Astrocyte (in vitro differentiated cells and primary cell): ENCODE measurements around the gene IKBKE. TPM values are rescaled to one million over a fixed set of nuclear protein-coding genes. Genes with fewer than 3 reads are reported as not detected.

Experiments
- DNase-seq: peaks from one replicate; pipeline ENCODE4 v3.0.0-alpha.2; 2010; ENCODE audit warnings: low read depth
- FAIRE-seq: peaks from 2 replicates; lab custom pipeline; 2011; peaks lifted over from hg19 to GRCh38; lab: Jason Lieb, UNC
- H2AFZ ChIP-seq: 2 replicates; pipeline ENCODE4 v1.6.0; 2012; ENCODE audit warnings: low read depth, low read length, inconsistent platforms
- H3K27ac ChIP-seq: 2 replicates; pipeline ENCODE4 v1.5.1; 2011; ENCODE audit warnings: low read depth, low read length, inconsistent platforms
- H3K27me3 ChIP-seq: 2 replicates; pipeline ENCODE4 v1.6.0; 2011; ENCODE audit warnings: low read length, inconsistent platforms; ENCODE audit not compliant: insufficient read depth
- H3K36me3 ChIP-seq: 2 replicates; pipeline ENCODE4 v1.5.1; 2011; ENCODE audit warnings: low read length, inconsistent platforms; ENCODE audit not compliant: insufficient read depth
- H3K4me1 ChIP-seq: 2 replicates; pipeline ENCODE4 v1.5.1; 2011; ENCODE audit warnings: low read length, inconsistent platforms; ENCODE audit not compliant: insufficient read depth
- H3K4me2 ChIP-seq: 2 replicates; pipeline ENCODE4 v1.6.0; 2012; ENCODE audit warnings: low read length, inconsistent platforms
- H3K4me3 ChIP-seq: 2 replicates; pipeline ENCODE4 v1.5.1; 2011; ENCODE audit warnings: low read depth, mild to moderate bottlenecking, low read length, inconsistent platforms; ENCODE audit not compliant: insufficient read depth
- H3K79me2 ChIP-seq: 2 replicates; pipeline ENCODE4 v1.6.0; 2012; ENCODE audit warnings: mild to moderate bottlenecking, low read length, inconsistent platforms; ENCODE audit not compliant: insufficient read depth
- H3K9ac ChIP-seq: 2 replicates; pipeline ENCODE4 v1.6.0; 2012; ENCODE audit warnings: mild to moderate bottlenecking, low read length, inconsistent platforms
- H3K9me3 ChIP-seq: 2 replicates; pipeline ENCODE4 v1.5.1; 2012; ENCODE audit warnings: low read depth, mild to moderate bottlenecking, low read length, inconsistent platforms; ENCODE audit not compliant: insufficient read depth
- H4K20me1 ChIP-seq: 2 replicates; pipeline ENCODE4 v1.6.0; 2012; ENCODE audit warnings: low read length, inconsistent platforms; ENCODE audit not compliant: insufficient read depth
- H3K27ac Mint-ChIP-seq: one replicate; pipeline ENCODE4 v1.8.0; 2021; ENCODE audit warnings: mild to moderate bottlenecking, mixed read lengths; ENCODE audit not compliant: unreplicated experiment
- H3K27me3 Mint-ChIP-seq: one replicate; pipeline ENCODE4 v1.8.0; 2021; ENCODE audit warnings: low read depth, mixed read lengths; ENCODE audit not compliant: unreplicated experiment
- H3K36me3 Mint-ChIP-seq: one replicate; pipeline ENCODE4 v1.8.0; 2021; ENCODE audit warnings: low read depth, mixed read lengths; ENCODE audit not compliant: unreplicated experiment
- H3K4me1 Mint-ChIP-seq: one replicate; pipeline ENCODE4 v1.8.0; 2021; ENCODE audit warnings: low read depth, mixed read lengths; ENCODE audit not compliant: unreplicated experiment
- H3K4me3 Mint-ChIP-seq: one replicate; pipeline ENCODE4 v1.8.0; 2021; ENCODE audit warnings: mild to moderate bottlenecking, moderate library complexity, mixed read lengths; ENCODE audit not compliant: unreplicated experiment
- H3K9me3 Mint-ChIP-seq: one replicate; pipeline ENCODE4 v1.8.0; 2021; ENCODE audit warnings: mild to moderate bottlenecking, mixed read lengths; ENCODE audit not compliant: unreplicated experiment
- CTCF ChIP-seq: IDR thresholded peaks from 2 replicates; pipeline ENCODE4 v1.5.1; 2011; ENCODE audit warnings: low read depth, mild to moderate bottlenecking, inconsistent platforms, low read length, moderate library complexity; ENCODE audit not compliant: insufficient read depth
- EZH2 ChIP-seq: IDR thresholded peaks from 2 replicates; pipeline ENCODE4 v1.6.1; 2012; ENCODE audit warnings: mild to moderate bottlenecking, low read length, inconsistent platforms; ENCODE audit not compliant: insufficient read depth
- total RNA-seq: library from RNA; stranded (reverse); gene quantifications from 2 replicates; pipeline ENCODE4 v1.2.1, GENCODE V29; 2021

Gene IKBKE
- total RNA-seq, 1 donor from 2014 or later: 17.0 TPM

- no peak overlapping the region for H3K4me3 ChIP-seq
- FAIRE-seq: no peak
- H3K36me3 Mint-ChIP-seq: peaks cover 53% of the 10 kb centered on the region
Measured at GRCh38 chr1:206439205-206439604, 31.1 kb upstream of the IKBKE start.

GRCh38 chr1:206441336-206441967 lies 28.8 kb upstream of the IKBKE start:
- H3K4me2 ChIP-seq: no peak overlapping the region
- Mint-ChIP-seq H3K9me3 (no peaks in the 10 kb centered on the region), H3K27me3 (no peaks in the 10 kb centered on the region), H3K4me1 (peaks cover 3% of the 10 kb centered on the region), H3K36me3 (peaks cover 52% of the 10 kb centered on the region), H3K27ac (peak overlapping the region; percentile 27), H3K4me3 (no peak overlapping the region)
- H3K27ac ChIP-seq: no peak overlapping the region
- TF ChIP-seq EZH2: no peak
- peaks cover 8% of the 10 kb centered on the region for H3K4me1 ChIP-seq
- H3K9ac ChIP-seq: no peak overlapping the region
- H3K27me3 ChIP-seq: no peaks in the 10 kb centered on the region
- DNase-seq (no peak), FAIRE-seq (no peak)
- H3K4me3 ChIP-seq: no peak overlapping the region
- H3K36me3 ChIP-seq: peaks cover 10% of the 10 kb centered on the region
- H2AFZ ChIP-seq: no peak overlapping the region
- H3K9me3 ChIP-seq: no peaks in the 10 kb centered on the region
- no peaks in the 10 kb centered on the region for H3K79me2 ChIP-seq
- H4K20me1 ChIP-seq: no peaks in the 10 kb centered on the region

More at GRCh38 chr1:206439205-206439604, 31.1 kb upstream of the IKBKE start:
- Histone ChIP-seq H3K4me1 (peaks cover 8% of the 10 kb centered on the region), H3K9ac (no peak overlapping the region), H3K27me3 (no peaks in the 10 kb centered on the region), H3K27ac (no peak overlapping the region), H3K79me2 (no peaks in the 10 kb centered on the region), H2AFZ (no peak overlapping the region), H3K9me3 (no peaks in the 10 kb centered on the region), H3K36me3 (peaks cover 10% of the 10 kb centered on the region), H4K20me1 (no peaks in the 10 kb centered on the region), H3K4me2 (no peak overlapping the region)
- H3K27ac Mint-ChIP-seq: no peak overlapping the region
- no peak for TF ChIP-seq EZH2
- no peak for TF ChIP-seq CTCF
- no peak for DNase-seq
- no peaks in the 10 kb centered on the region for H3K9me3 Mint-ChIP-seq
- no peaks in the 10 kb centered on the region for H3K27me3 Mint-ChIP-seq
- H3K4me1 Mint-ChIP-seq: peaks cover 7% of the 10 kb centered on the region
- no peak overlapping the region for H3K4me3 Mint-ChIP-seq

- H3K27ac Mint-ChIP-seq: no peak overlapping the region
Measured at GRCh38 chr1:206442101-206442500, 28.2 kb upstream of the IKBKE start.

More at GRCh38 chr1:206442101-206442500, 28.2 kb upstream of the IKBKE start:
- H3K4me2 ChIP-seq: no peak overlapping the region
- no peak for TF ChIP-seq EZH2
- TF ChIP-seq CTCF: no peak
- H3K27ac ChIP-seq: no peak overlapping the region
- H3K4me3 Mint-ChIP-seq: no peak overlapping the region
- H3K4me1 Mint-ChIP-seq: peaks cover 3% of the 10 kb centered on the region
- no peaks in the 10 kb centered on the region for H3K27me3 ChIP-seq
- H2AFZ ChIP-seq: no peak overlapping the region
- FAIRE-seq: no peak
- H4K20me1 ChIP-seq: peaks cover under 1% of the 10 kb centered on the region
- H3K36me3 ChIP-seq: peaks cover 6% of the 10 kb centered on the region
- H3K4me3 ChIP-seq: no peak overlapping the region
- H3K27me3 Mint-ChIP-seq: no peaks in the 10 kb centered on the region
- H3K9me3 Mint-ChIP-seq: no peaks in the 10 kb centered on the region
- peaks cover 52% of the 10 kb centered on the region for H3K36me3 Mint-ChIP-seq
- DNase-seq: peak; percentile 66
- H3K9me3 ChIP-seq: no peaks in the 10 kb centered on the region
- H3K4me1 ChIP-seq: peaks cover 8% of the 10 kb centered on the region
- H3K9ac ChIP-seq: no peak overlapping the region
- H3K79me2 ChIP-seq: no peaks in the 10 kb centered on the region
